SK-N-SH (cell line): ENCODE measurements around the gene PDS5A. TPM values are rescaled to one million over a fixed set of nuclear protein-coding genes. Genes with fewer than 3 reads are reported as not detected.
A peak's percentile ranks its signal among the peaks of the same experiment; 100 is the strongest.

Experiments
- CTCF ChIA-PET: fragments of 300-600, 350-600 bp; formaldehyde crosslinking; extraction: SDS; loops from one replicate; lab custom pipeline; 2021; lab: Yijun Ruan, JAX
- POLR2A ChIA-PET: fragments of 350-600 bp; sonication (Branson Sonifier 250); formaldehyde crosslinking; extraction: SDS; loops from one replicate; lab custom pipeline; 2020; ENCODE audit warnings: antibody characterized with exemption, inconsistent platforms; lab: Yijun Ruan, JAX
- DNase-seq: peaks from one replicate; pipeline ENCODE4 v3.0.0; 2012
- H2AFZ ChIP-seq: fragments of 200-600 bp; sonication (generic); 2 replicates; pipeline ENCODE4 v1.8.1; 2016; ENCODE audit warnings: antibody characterized with exemption, mild to moderate bottlenecking, low read depth
- H3F3A ChIP-seq: fragments of 200-600 bp; sonication (generic); replicated peaks from 2 replicates; pipeline ENCODE3; 2016; ENCODE audit warnings: antibody characterized with exemption, mild to moderate bottlenecking; ENCODE audit not compliant: insufficient read depth
- H3K27ac ChIP-seq, 2 experiments: fragments of 200-500 bp in 1 of 2; fragments of 200-600 bp in 1 of 2; sonication (Bioruptor generic) in 1 of 2; sonication (generic), shearing (Covaris generic) in 1 of 2; 2 replicates each; pipeline versions ENCODE4 v1.5.1 to v1.6.1; 2014 to 2016; ENCODE audit warnings: low read depth in 2 of 2, inconsistent platforms in 1 of 2, low read length in 1 of 2, mild to moderate bottlenecking in 1 of 2, mixed read lengths in 1 of 2
- H3K27me3 ChIP-seq: fragments of 200-600 bp; sonication (generic), shearing (Covaris generic); 2 replicates; pipeline ENCODE4 v1.6.1; 2016; ENCODE audit warnings: mixed run types; ENCODE audit not compliant: insufficient read depth
- H3K36me3 ChIP-seq, 2 experiments: fragments of 200-500 bp in 1 of 2; fragments of 200-600 bp in 1 of 2; sonication (Bioruptor generic) in 1 of 2; sonication (generic) in 1 of 2; replicated peaks in 1 of 2; 2 replicates each; pipeline versions ENCODE3 to v1.5.1; 2014 to 2016; ENCODE audit warnings: low read length in 1 of 2, mild to moderate bottlenecking in 1 of 2; ENCODE audit not compliant: insufficient read depth in 2 of 2, control insufficient read depth in 1 of 2
- H3K4me1 ChIP-seq, 2 experiments: fragments of 200-500 bp in 1 of 2; fragments of 200-600 bp in 1 of 2; sonication (Bioruptor generic) in 1 of 2; sonication (generic), shearing (Covaris generic) in 1 of 2; 2 replicates each; pipeline versions ENCODE4 v1.5.1 to v1.6.1; 2014 to 2016; ENCODE audit warnings: low read depth in 1 of 2, low read length in 1 of 2, mixed run types in 1 of 2; ENCODE audit not compliant: insufficient read depth in 2 of 2, control insufficient read depth in 1 of 2
- H3K4me2 ChIP-seq: fragments of 200-600 bp; sonication (generic), shearing (Covaris generic); 2 replicates; pipeline ENCODE4 v1.6.1; 2017; ENCODE audit warnings: mixed run types
- H3K4me3 ChIP-seq, 2 experiments: fragments of 200-500 bp in 1 of 2; fragments of 200-600 bp in 1 of 2; sonication (Bioruptor generic) in 1 of 2; sonication (generic), shearing (Covaris generic) in 1 of 2; 2 replicates each; pipeline versions ENCODE4 v1.5.1 to v1.8.1; 2014 to 2016; ENCODE audit warnings: low read depth in 2 of 2, inconsistent platforms in 1 of 2, low read length in 1 of 2, mild to moderate bottlenecking in 1 of 2, mixed read lengths in 1 of 2, moderate library complexity in 1 of 2
- H3K79me2 ChIP-seq: fragments of 200-600 bp; sonication (generic); 2 replicates; pipeline ENCODE4 v1.8.1; 2017; ENCODE audit warnings: mild to moderate bottlenecking; ENCODE audit not compliant: insufficient read depth
- H3K9ac ChIP-seq: fragments of 200-600 bp; sonication (generic); 2 replicates; pipeline ENCODE4 v1.6.1; 2017; ENCODE audit warnings: mixed run types
- H3K9me2 ChIP-seq: fragments of 200-600 bp; sonication (generic); 2 replicates; pipeline ENCODE4 v1.6.1; 2017; ENCODE audit warnings: mixed run types
- H3K9me3 ChIP-seq: fragments of 200-600 bp; sonication (generic); 2 replicates; pipeline ENCODE4 v1.6.1; 2017; ENCODE audit warnings: mixed run types, mild to moderate bottlenecking, moderate library complexity
- H4K20me1 ChIP-seq: fragments of 200-600 bp; sonication (generic); 2 replicates; pipeline ENCODE4 v1.6.1; 2017; ENCODE audit warnings: mild to moderate bottlenecking, mixed run types; ENCODE audit not compliant: insufficient read depth
- EP300 ChIP-seq, 2 experiments: IDR thresholded peaks; 2 replicates each; pipeline versions ENCODE4 v1.4.0 to v1.6.1; 2012; ENCODE audit warnings: borderline replicate concordance in 1 of 2, low read depth in 1 of 2, low read length in 1 of 2
- GATA2 ChIP-seq: sonication (generic); formaldehyde crosslinking; IDR thresholded peaks from 2 replicates; pipeline ENCODE4 v1.5.0; 2020; ENCODE audit warnings: mild to moderate bottlenecking, missing genetic modification reagents
- JUND ChIP-seq: IDR thresholded peaks from 2 replicates; pipeline ENCODE4 v1.4.0; 2012
- MXI1 ChIP-seq: IDR thresholded peaks from 2 replicates; pipeline ENCODE4 v1.6.1; 2012; ENCODE audit warnings: mild to moderate bottlenecking, low read depth, low read length, improper control_type of control experiment
- NRF1 ChIP-seq: IDR thresholded peaks from 2 replicates; pipeline ENCODE4 v1.6.1; 2012; ENCODE audit warnings: low read depth, mild to moderate bottlenecking, low read length
- POLR2AphosphoS5 ChIP-seq: IDR thresholded peaks from 2 replicates; pipeline ENCODE4 v1.6.1; 2012; ENCODE audit warnings: low read depth, low read length
- SIN3A ChIP-seq: IDR thresholded peaks from 2 replicates; pipeline ENCODE4 v1.6.1; 2012; ENCODE audit warnings: low read depth, mild to moderate bottlenecking, low read length, moderate library complexity, borderline replicate concordance
- USF1 ChIP-seq: IDR thresholded peaks from 2 replicates; pipeline ENCODE4 v1.4.0; 2012; ENCODE audit warnings: low read depth, borderline replicate concordance
- YY1 ChIP-seq: IDR thresholded peaks from 2 replicates; pipeline ENCODE4 v1.4.0; 2012; ENCODE audit warnings: low read depth, mild to moderate bottlenecking
- WGBS: methylation state at CpG from one replicate; pipeline ENCODE4 v1.1.6; 2017; ENCODE audit warnings: low lambda C conversion rate; 5-methylcytosine and 5-hydroxymethylcytosine counted together
- polyA plus RNA-seq, 3 experiments: library from polyadenylated mRNA; depleted of rRNA; stranded (reverse); fragments of >200 nt; gene quantifications; 2 replicates each; pipeline ENCODE4 v1.2.3, GENCODE V29; 2012
- TF ChIP-seq, protein P1 (sequence below): IDR thresholded peaks from 2 replicates; pipeline ENCODE4; 2012
- TF ChIP-seq, protein P2 (sequence below): IDR thresholded peaks from 2 replicates; pipeline ENCODE4 v1.6.1; 2012; ENCODE audit warnings: mild to moderate bottlenecking, low read depth, low read length, moderate library complexity
- TF ChIP-seq, protein P3 (sequence below): fragments of 200-600 bp; sonication (generic); IDR thresholded peaks from 2 replicates; pipeline ENCODE4 v1.6.1; 2017; ENCODE audit warnings: antibody characterized with exemption, mild to moderate bottlenecking, moderate library complexity

Gene PDS5A
- polyA plus RNA-seq, 1 of the 3 experiments (the other 2 are of a cell fraction): 14.1 TPM

GRCh38 chr4:39961311-39961877, 16.3 kb downstream of the PDS5A start:
- peaks cover 94% of the 10 kb centered on the region for H4K20me1 ChIP-seq
- CTCF ChIA-PET: interaction anchor here (0.5 kb wide), 1 partner anchor 1264 kb away, joined by 3 read pairs; no protein-coding TSS in a partner anchor
- H3K4me1 ChIP-seq: no peaks in the 10 kb centered on the region
- H3F3A ChIP-seq: peaks cover 11% of the 10 kb centered on the region
- TF ChIP-seq, protein P1, sequence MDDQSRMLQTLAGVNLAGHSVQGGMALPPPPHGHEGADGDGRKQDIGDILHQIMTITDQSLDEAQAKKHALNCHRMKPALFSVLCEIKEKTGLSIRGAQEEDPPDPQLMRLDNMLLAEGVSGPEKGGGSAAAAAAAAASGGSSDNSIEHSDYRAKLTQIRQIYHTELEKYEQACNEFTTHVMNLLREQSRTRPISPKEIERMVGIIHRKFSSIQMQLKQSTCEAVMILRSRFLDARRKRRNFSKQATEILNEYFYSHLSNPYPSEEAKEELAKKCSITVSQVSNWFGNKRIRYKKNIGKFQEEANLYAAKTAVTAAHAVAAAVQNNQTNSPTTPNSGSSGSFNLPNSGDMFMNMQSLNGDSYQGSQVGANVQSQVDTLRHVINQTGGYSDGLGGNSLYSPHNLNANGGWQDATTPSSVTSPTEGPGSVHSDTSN: no peak
- TF ChIP-seq SIN3A: no peak
- no peak overlapping the region for H3K9ac ChIP-seq
- H3K27me3 ChIP-seq: no peaks in the 10 kb centered on the region
- H3K9me2 ChIP-seq: no peaks in the 10 kb centered on the region
- no peak overlapping the region for H3K4me3 ChIP-seq
- peaks cover 100% of the 10 kb centered on the region for H3K79me2 ChIP-seq
- POLR2A ChIA-PET: no interaction called here
- DNase-seq: no peak
- no peak overlapping the region for H3K27ac ChIP-seq
- no peak overlapping the region for H2AFZ ChIP-seq
- H3K9me3 ChIP-seq: no peaks in the 10 kb centered on the region
- 98% methylated on average over 12 of the region's 12 CpGs for WGBS
- no peak overlapping the region for H3K4me2 ChIP-seq
- peaks cover 0 to 3% of the 10 kb centered on the region in 2 experiments for H3K36me3 ChIP-seq

GRCh38 chr4:39950861-39951481, 26.7 kb downstream of the PDS5A start:
- peak overlapping the region in 1 of 2 experiments; percentile 1; a peak in 1 of 4 replicates for H3K27ac ChIP-seq
- peaks cover 10% of the 10 kb centered on the region for H3F3A ChIP-seq
- CTCF ChIA-PET: interaction anchor here (1.0 kb wide), 1 partner anchor 18 kb away, joined by 3 read pairs; no protein-coding TSS in a partner anchor
- TF ChIP-seq NRF1: no peak
- TF ChIP-seq USF1: peak; percentile 47; the same call in 1 of the 2 replicates
- no peak for TF ChIP-seq EP300 (IDR thresholded peaks at IDR 0.05; ENCODE audit: borderline replicate concordance in 1 of 2, low read depth in 1 of 2, low read length in 1 of 2)
- no peak for TF ChIP-seq POLR2AphosphoS5
- peak; percentile 32; the same call in 1 of the 2 replicates for TF ChIP-seq GATA2 (CRISPR knock-in tag)
- TF ChIP-seq, protein P2, sequence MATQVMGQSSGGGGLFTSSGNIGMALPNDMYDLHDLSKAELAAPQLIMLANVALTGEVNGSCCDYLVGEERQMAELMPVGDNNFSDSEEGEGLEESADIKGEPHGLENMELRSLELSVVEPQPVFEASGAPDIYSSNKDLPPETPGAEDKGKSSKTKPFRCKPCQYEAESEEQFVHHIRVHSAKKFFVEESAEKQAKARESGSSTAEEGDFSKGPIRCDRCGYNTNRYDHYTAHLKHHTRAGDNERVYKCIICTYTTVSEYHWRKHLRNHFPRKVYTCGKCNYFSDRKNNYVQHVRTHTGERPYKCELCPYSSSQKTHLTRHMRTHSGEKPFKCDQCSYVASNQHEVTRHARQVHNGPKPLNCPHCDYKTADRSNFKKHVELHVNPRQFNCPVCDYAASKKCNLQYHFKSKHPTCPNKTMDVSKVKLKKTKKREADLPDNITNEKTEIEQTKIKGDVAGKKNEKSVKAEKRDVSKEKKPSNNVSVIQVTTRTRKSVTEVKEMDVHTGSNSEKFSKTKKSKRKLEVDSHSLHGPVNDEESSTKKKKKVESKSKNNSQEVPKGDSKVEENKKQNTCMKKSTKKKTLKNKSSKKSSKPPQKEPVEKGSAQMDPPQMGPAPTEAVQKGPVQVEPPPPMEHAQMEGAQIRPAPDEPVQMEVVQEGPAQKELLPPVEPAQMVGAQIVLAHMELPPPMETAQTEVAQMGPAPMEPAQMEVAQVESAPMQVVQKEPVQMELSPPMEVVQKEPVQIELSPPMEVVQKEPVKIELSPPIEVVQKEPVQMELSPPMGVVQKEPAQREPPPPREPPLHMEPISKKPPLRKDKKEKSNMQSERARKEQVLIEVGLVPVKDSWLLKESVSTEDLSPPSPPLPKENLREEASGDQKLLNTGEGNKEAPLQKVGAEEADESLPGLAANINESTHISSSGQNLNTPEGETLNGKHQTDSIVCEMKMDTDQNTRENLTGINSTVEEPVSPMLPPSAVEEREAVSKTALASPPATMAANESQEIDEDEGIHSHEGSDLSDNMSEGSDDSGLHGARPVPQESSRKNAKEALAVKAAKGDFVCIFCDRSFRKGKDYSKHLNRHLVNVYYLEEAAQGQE: no peak
- TF ChIP-seq MXI1: no peak
- no peak for TF ChIP-seq YY1
- TF ChIP-seq JUND: no peak
- TF ChIP-seq, protein P3, sequence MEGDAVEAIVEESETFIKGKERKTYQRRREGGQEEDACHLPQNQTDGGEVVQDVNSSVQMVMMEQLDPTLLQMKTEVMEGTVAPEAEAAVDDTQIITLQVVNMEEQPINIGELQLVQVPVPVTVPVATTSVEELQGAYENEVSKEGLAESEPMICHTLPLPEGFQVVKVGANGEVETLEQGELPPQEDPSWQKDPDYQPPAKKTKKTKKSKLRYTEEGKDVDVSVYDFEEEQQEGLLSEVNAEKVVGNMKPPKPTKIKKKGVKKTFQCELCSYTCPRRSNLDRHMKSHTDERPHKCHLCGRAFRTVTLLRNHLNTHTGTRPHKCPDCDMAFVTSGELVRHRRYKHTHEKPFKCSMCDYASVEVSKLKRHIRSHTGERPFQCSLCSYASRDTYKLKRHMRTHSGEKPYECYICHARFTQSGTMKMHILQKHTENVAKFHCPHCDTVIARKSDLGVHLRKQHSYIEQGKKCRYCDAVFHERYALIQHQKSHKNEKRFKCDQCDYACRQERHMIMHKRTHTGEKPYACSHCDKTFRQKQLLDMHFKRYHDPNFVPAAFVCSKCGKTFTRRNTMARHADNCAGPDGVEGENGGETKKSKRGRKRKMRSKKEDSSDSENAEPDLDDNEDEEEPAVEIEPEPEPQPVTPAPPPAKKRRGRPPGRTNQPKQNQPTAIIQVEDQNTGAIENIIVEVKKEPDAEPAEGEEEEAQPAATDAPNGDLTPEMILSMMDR: no peak
- no peak overlapping the region for H2AFZ ChIP-seq
- peaks cover 0 to 3% of the 10 kb centered on the region in 2 experiments for H3K36me3 ChIP-seq
- H3K4me3 ChIP-seq: no peak overlapping the region
- DNase-seq: peak; percentile 19
- peaks cover 75% of the 10 kb centered on the region for H4K20me1 ChIP-seq
- H3K79me2 ChIP-seq: peaks cover 100% of the 10 kb centered on the region
- H3K4me2 ChIP-seq: no peak overlapping the region
- no peak overlapping the region for H3K9ac ChIP-seq
- no peaks in the 10 kb centered on the region for H3K9me2 ChIP-seq
- no peaks in the 10 kb centered on the region for H3K9me3 ChIP-seq
- H3K4me1 ChIP-seq: peaks cover 0 to 9% of the 10 kb centered on the region in 2 experiments; a peak in 2 of 4 replicates
- POLR2A ChIA-PET: interaction anchor here (0.6 kb wide), 1 partner anchor 52 kb away, joined by 3 read pairs; no protein-coding TSS in a partner anchor
- no peaks in the 10 kb centered on the region for H3K27me3 ChIP-seq
